Panc1 (cell line): Measurements from ENCODE around the gene VSIG10L2. TPM values are rescaled to one million over a fixed set of nuclear protein-coding genes. Genes with fewer than 3 reads are reported as not detected.

ENCODE experiments used
- ATAC-seq: fragments of 200-7000 bp; cut with Tn5 transposase; 2 replicates; pipeline ENCODE4 v1.9.1; 2020; ENCODE audit warnings: mild to moderate bottlenecking, moderate library complexity
- BruUV-seq: library from RNA; stranded (reverse); fragments of 400-500 nt; replicated peaks from 2 replicates; lab custom pipeline; 2021; lab: Mats Ljungman, UMichigan
- CTCF ChIA-PET: fragments of 300-600 bp; sonication (Branson Sonifier 250); formaldehyde crosslinking; loops from one replicate; lab custom pipeline; 2022; ENCODE audit warnings: antibody characterized with exemption; lab: Charles Lee
- POLR2A ChIA-PET: fragments of 300-600 bp; sonication (Branson Sonifier 250); formaldehyde crosslinking; loops from one replicate; lab custom pipeline; 2022; ENCODE audit warnings: antibody characterized with exemption; lab: Charles Lee
- DNase-seq: peaks from one replicate; pipeline ENCODE4 v3.0.0-alpha.2; 2010; ENCODE audit warnings: low read depth, low spot score
- H3K27ac ChIP-seq: 2 replicates; pipeline ENCODE4 v1.5.1; 2011; ENCODE audit warnings: mild to moderate bottlenecking, low read length, inconsistent platforms
- H3K27me3 ChIP-seq: fragments of 200-500 bp; sonication (Bioruptor generic); 2 replicates; pipeline ENCODE4 v1.6.0; 2014; ENCODE audit warnings: low read length, inconsistent platforms; ENCODE audit not compliant: control insufficient read depth, insufficient read depth
- H3K36me3 ChIP-seq: fragments of 200-500 bp; sonication (Bioruptor generic); 2 replicates; pipeline ENCODE4 v1.5.1; 2014; ENCODE audit warnings: inconsistent platforms, mild to moderate bottlenecking, low read length, moderate library complexity; ENCODE audit not compliant: control insufficient read depth, insufficient read depth
- H3K4me1 ChIP-seq: 2 replicates; pipeline ENCODE4 v1.5.1; 2011; ENCODE audit warnings: inconsistent platforms, mild to moderate bottlenecking, low read length, moderate library complexity; ENCODE audit not compliant: control insufficient read depth, insufficient read depth
- H3K4me3 ChIP-seq, 2 experiments: 2 replicates each; pipeline ENCODE4 v1.5.1; 2011 to 2012; ENCODE audit warnings: low read depth in 2 of 2, low read length in 2 of 2, mild to moderate bottlenecking in 2 of 2, inconsistent platforms in 1 of 2, moderate library complexity in 1 of 2
- H3K9me3 ChIP-seq: fragments of 200-500 bp; sonication (Bioruptor generic); 2 replicates; pipeline ENCODE4 v1.5.1; 2014; ENCODE audit warnings: low read depth, mild to moderate bottlenecking, inconsistent platforms, low read length, moderate library complexity; ENCODE audit not compliant: control insufficient read depth, insufficient read depth
- POLR2AphosphoS5 ChIP-seq: IDR thresholded peaks from 2 replicates; pipeline ENCODE4 v1.6.1; 2012; ENCODE audit warnings: mild to moderate bottlenecking, low read depth, low read length, moderate library complexity
- SIN3A ChIP-seq: IDR thresholded peaks from 2 replicates; pipeline ENCODE4 v1.6.1; 2012; ENCODE audit warnings: low read depth, mild to moderate bottlenecking, low read length, moderate library complexity, borderline replicate concordance; ENCODE audit not compliant: insufficient read depth
- TCF7L2 ChIP-seq: IDR thresholded peaks from 2 replicates; pipeline ENCODE4 v1.6.1; 2011; ENCODE audit warnings: mild to moderate bottlenecking, low read depth, low read length, inconsistent platforms
- in situ Hi-C: cut with HindIII; loops from 2 replicates; pipeline ENCODE4 v1.10.0; 2016; ENCODE audit warnings: low sequenced_read_pairs, low pct_unique_long_range_greater_than_20kb
- intact Hi-C: fragments of 100-400 bp; cut with micrococcal nuclease; formaldehyde crosslinking; loops from one replicate; pipeline ENCODE4 v1.10.0; 2022; ENCODE audit not compliant: unreplicated experiment
- total RNA-seq: library from RNA; stranded (reverse); gene quantifications from one replicate; pipeline ENCODE4 v1.2.1, GENCODE V29; 2021; ENCODE audit not compliant: unreplicated experiment
- TF ChIP-seq, protein P1 (sequence below): fragments of 450-650 bp; IDR thresholded peaks from 2 replicates; pipeline ENCODE4 v1.5.1; 2017; ENCODE audit warnings: mild to moderate bottlenecking
- TF ChIP-seq, protein P2 (sequence below), 2 experiments: IDR thresholded peaks; 2 replicates each; pipeline ENCODE4 v1.6.1; 2011 to 2012; ENCODE audit warnings: low read depth in 2 of 2, control low read depth in 1 of 2, low read length in 1 of 2, mild to moderate bottlenecking in 1 of 2, moderate library complexity in 1 of 2; ENCODE audit not compliant: insufficient read depth in 1 of 2

The VSIG10L2 gene
- total RNA-seq, 1 experiment from 2014 or later = not detected

DNA sequence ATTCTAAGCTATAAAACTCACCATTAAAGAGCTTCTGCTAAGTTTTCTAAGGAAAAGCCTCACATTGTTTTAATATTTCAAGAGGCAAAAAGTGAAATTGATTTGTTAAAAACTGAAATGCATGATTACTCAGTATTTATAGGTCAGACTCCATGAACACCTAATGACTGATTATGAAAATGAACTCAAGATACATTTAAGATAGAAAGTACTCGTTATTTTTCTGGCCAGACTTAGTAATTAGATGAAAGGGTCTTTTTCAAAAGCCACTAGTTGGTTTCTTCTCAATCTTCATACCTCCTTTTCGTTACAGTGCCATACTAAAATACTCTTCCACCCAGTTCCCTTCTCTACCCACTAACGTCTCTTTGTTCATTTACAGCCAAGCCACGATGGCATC, 56.3 kb downstream of the VSIG10L2 start:
- H3K36me3 ChIP-seq = no peaks in the 10 kb centered on the region
- ChIA-PET POLR2A (no interaction called here), CTCF (no interaction called here)
- in situ Hi-C loops = no loop called here
- ATAC-seq (no peak), DNase-seq (no peak)
- BruUV-seq = no TSS peak
- no peak overlapping the region for H3K27ac ChIP-seq
- no peaks in the 10 kb centered on the region for H3K27me3 ChIP-seq
- no peaks in the 10 kb centered on the region for H3K9me3 ChIP-seq
- intact Hi-C loops = no loop called here
- peaks cover 2% of the 10 kb centered on the region; the same call in 1 of the 2 replicates for H3K4me1 ChIP-seq
- TF ChIP-seq, protein P1, sequence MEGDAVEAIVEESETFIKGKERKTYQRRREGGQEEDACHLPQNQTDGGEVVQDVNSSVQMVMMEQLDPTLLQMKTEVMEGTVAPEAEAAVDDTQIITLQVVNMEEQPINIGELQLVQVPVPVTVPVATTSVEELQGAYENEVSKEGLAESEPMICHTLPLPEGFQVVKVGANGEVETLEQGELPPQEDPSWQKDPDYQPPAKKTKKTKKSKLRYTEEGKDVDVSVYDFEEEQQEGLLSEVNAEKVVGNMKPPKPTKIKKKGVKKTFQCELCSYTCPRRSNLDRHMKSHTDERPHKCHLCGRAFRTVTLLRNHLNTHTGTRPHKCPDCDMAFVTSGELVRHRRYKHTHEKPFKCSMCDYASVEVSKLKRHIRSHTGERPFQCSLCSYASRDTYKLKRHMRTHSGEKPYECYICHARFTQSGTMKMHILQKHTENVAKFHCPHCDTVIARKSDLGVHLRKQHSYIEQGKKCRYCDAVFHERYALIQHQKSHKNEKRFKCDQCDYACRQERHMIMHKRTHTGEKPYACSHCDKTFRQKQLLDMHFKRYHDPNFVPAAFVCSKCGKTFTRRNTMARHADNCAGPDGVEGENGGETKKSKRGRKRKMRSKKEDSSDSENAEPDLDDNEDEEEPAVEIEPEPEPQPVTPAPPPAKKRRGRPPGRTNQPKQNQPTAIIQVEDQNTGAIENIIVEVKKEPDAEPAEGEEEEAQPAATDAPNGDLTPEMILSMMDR = no peak
- TF ChIP-seq SIN3A = no peak
- no peak for TF ChIP-seq POLR2AphosphoS5
- no peak for TF ChIP-seq TCF7L2
- TF ChIP-seq, protein P2, sequence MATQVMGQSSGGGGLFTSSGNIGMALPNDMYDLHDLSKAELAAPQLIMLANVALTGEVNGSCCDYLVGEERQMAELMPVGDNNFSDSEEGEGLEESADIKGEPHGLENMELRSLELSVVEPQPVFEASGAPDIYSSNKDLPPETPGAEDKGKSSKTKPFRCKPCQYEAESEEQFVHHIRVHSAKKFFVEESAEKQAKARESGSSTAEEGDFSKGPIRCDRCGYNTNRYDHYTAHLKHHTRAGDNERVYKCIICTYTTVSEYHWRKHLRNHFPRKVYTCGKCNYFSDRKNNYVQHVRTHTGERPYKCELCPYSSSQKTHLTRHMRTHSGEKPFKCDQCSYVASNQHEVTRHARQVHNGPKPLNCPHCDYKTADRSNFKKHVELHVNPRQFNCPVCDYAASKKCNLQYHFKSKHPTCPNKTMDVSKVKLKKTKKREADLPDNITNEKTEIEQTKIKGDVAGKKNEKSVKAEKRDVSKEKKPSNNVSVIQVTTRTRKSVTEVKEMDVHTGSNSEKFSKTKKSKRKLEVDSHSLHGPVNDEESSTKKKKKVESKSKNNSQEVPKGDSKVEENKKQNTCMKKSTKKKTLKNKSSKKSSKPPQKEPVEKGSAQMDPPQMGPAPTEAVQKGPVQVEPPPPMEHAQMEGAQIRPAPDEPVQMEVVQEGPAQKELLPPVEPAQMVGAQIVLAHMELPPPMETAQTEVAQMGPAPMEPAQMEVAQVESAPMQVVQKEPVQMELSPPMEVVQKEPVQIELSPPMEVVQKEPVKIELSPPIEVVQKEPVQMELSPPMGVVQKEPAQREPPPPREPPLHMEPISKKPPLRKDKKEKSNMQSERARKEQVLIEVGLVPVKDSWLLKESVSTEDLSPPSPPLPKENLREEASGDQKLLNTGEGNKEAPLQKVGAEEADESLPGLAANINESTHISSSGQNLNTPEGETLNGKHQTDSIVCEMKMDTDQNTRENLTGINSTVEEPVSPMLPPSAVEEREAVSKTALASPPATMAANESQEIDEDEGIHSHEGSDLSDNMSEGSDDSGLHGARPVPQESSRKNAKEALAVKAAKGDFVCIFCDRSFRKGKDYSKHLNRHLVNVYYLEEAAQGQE (IDR thresholded peaks at IDR 0.05; ENCODE audit: insufficient read depth in 1 of 2, low read depth in 2 of 2, low read length in 1 of 2) = no peak
- H3K4me3 ChIP-seq = no peak overlapping the region

Other genes with a start within 250 kb of the VSIG10L2 start
- gene PATE1, start 199.8 kb upstream of the VSIG10L2 start, total RNA-seq = not detected
- 0.18 TPM for gene PATE2, start 167.2 kb upstream of the VSIG10L2 start, total RNA-seq
- gene PATE3, start 157.9 kb upstream of the VSIG10L2 start, total RNA-seq = not detected
- not detected for gene PATE4, start 112.7 kb upstream of the VSIG10L2 start, total RNA-seq
- gene HYLS1, start 58.4 kb upstream of the VSIG10L2 start, total RNA-seq = 32.2 TPM
- 15.1 TPM for gene PUS3, start 42.8 kb upstream of the VSIG10L2 start, total RNA-seq
- 0.15 TPM for gene DDX25, start 41.5 kb upstream of the VSIG10L2 start, total RNA-seq
- gene CDON, start 116.8 kb downstream of the VSIG10L2 start, total RNA-seq = 17.1 TPM